COLO668 (cell line): ENCODE data around the gene SYT2.

Source experiments
- DNase-seq: peaks from one replicate; lab custom pipeline; 2025; ENCODE audit not compliant: unreplicated experiment; lab: John Stamatoyannopoulos, UW

SYT2 gene

GRCh38 chr1:202706851-202707250 is 3.4 kb downstream of the SYT2 start:
- no peak for DNase-seq

GRCh38 chr1:202704601-202705000 is 5.7 kb downstream of the SYT2 start:
- DNase-seq = no peak

GRCh38 chr1:202703191-202703590 is 7.1 kb downstream of the SYT2 start:
- no peak for DNase-seq

GRCh38 chr1:202702088-202702487 is 8.2 kb downstream of the SYT2 start:
- no peak for DNase-seq

- DNase-seq = no peak
These were observed 9.1 kb downstream of the SYT2 start for GRCh38 chr1:202701200-202701599.

- DNase-seq = no peak
These were observed 10.2 kb downstream of the SYT2 start for GRCh38 chr1:202700061-202700460.

GRCh38 chr1:202698276-202698675 is 12.0 kb downstream of the SYT2 start:
- no peak for DNase-seq

- peak; percentile 61 for DNase-seq
These were observed 13.2 kb downstream of the SYT2 start for GRCh38 chr1:202697038-202697437.

GRCh38 chr1:202694314-202694713 is 15.9 kb downstream of the SYT2 start:
- peak; percentile 83 for DNase-seq

GRCh38 chr1:202692959-202693555 is 17.2 kb downstream of the SYT2 start:
- peak; percentile 42 for DNase-seq

GRCh38 chr1:202691816-202692215 is 18.4 kb downstream of the SYT2 start:
- DNase-seq = no peak

- DNase-seq = peak; percentile 30
These were observed 20.5 kb downstream of the SYT2 start for GRCh38 chr1:202689493-202690342.

GRCh38 chr1:202689082-202689481 is 21.2 kb downstream of the SYT2 start:
- DNase-seq = no peak

- no peak for DNase-seq
These were observed 21.9 kb downstream of the SYT2 start for GRCh38 chr1:202688401-202688800.

- DNase-seq = no peak
These were observed 22.5 kb downstream of the SYT2 start for GRCh38 chr1:202687798-202688197.

- DNase-seq = no peak
These were observed 22.9 kb downstream of the SYT2 start for GRCh38 chr1:202687370-202687769.

- DNase-seq = no peak
These were observed 24.6 kb downstream of the SYT2 start for GRCh38 chr1:202685641-202686040.

- DNase-seq = peak; percentile 60
These were observed 25.5 kb downstream of the SYT2 start for GRCh38 chr1:202684716-202685115.

GRCh38 chr1:202683029-202683428 is 27.2 kb downstream of the SYT2 start:
- DNase-seq = no peak

GRCh38 chr1:202682477-202682876 is 27.8 kb downstream of the SYT2 start:
- DNase-seq = no peak

GRCh38 chr1:202681736-202682420 is 28.4 kb downstream of the SYT2 start:
- DNase-seq = no peak
